ENCODE measurements around the gene ZCRB1.
A peak's percentile ranks its signal among the peaks of the same experiment; 100 is the strongest.

ZCRB1 gene

DNA sequence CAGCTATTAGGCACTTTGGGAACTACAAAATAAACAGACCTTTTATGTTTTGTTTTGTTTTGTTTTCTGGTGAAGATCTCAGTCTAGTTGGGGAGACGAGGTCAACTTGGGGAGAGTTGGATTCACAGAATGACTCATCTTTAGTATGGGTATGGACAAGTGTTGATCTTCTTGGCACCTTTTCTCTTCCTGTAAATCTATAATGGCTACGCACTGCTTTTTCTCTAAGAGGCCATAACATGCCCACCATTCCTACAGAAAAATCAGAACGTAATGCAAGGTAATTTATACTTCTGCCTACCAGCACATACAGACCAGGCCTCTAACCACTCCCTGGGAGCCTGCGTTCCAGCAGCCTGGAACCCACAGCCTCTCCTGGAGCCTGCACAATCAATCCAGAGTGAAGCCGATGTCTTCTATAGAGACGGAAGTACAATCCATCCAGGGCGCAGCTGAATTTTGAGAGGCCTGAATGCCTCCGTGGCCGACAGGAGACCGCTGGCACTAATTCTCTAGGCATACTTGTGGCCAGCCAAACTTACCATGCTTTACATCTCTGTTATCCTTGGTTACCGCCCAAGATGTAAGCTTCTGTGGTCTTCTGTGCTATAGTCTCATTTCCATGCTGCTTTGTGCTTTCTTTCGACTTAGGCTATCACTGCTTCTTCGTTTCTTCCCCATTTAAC lies 790 bp upstream of the ZCRB1 start:
- peak; percentile 30 for DNase-seq

DNA sequence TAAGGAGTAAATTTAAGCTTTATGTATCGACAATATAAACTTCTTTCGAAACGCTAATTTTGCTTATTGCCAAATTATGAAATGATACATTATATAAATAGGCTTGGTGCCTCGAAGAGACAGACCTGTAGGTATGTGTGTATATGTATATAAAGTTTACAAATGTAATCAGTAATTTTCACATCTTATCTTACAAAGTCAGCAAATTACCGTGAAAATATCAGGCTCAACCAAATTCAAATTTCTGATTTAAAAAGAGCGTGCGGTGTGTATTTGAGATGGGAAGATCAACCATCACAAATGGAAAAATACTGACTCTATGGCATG lies 605 bp downstream of the ZCRB1 start:
- no peak for DNase-seq

DNA sequence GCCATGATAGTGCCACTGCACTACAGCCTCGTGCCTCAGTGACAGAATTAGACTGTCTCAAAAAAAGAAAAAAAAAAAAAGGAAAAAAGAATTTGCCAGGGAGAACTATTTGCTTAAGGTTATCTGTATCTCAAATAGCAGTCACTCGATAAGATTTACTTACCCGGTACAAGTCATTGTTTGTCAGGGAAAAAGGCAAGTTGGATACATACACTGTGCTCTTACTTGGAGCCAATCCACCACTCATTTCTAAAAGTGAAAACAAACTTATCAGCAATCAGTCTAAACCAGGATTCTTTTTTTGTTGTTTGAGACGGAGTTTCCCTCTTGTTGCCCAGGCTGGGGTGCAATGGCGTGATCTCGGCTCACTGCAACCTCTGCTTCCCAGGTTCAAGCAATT lies 2.0 kb downstream of the ZCRB1 start:
- DNase-seq, result no peak

DNA sequence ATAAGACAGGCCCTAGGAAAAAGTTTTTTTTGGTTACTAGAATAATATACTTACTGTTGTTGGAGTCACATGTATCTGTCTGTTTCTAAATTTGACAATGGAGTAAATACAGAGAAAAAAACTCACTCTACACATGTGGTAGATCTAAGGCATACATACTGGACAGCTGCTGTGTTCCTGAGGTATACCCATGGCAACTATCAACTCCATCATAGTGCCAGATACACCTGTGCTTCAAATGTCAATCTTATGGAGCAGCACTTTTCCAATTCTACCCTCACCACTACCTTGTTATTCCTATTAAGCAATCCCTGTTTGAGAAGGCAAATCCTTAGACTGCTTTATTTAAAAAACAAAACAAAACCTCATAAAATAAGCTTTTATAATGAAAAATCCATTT lies 3.3 kb downstream of the ZCRB1 start:
- no peak for DNase-seq

DNA sequence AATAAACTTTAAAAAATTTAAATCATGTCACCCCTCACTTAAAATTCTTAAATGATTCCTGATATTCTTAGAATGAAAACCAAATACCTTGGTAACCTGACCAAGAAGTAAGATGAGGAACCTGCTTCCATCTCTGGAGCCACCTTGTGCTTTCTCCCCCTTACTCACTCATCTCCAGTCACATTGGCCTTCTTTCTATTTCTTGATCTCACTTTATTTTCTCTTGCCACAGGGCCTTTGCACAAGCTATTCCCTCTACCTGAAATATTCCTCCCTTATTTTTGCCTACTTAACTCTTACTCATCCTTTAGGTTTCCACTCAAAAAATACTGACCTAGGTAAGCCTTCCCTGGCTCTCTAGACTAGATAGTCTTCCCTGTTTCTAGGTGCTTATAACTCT lies 5.1 kb downstream of the ZCRB1 start:
- no peak for DNase-seq

DNA sequence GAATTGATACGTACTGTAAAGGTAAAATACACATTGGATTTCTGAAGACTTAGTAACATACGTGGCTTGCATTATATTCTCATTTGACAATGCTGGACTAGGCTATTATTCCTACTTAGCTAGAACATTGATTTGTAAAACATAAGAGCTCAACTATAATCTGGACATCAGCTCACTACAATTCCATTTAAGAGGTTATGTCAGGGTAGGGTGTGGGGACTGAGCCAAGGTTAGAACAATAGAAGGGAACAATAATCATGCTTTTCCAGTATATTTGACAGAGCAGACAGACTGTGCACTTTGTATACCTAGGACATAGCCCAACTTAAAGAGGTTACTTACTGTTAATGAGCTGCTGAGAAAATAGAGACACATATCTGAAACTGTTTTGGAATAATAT lies 10.8 kb downstream of the ZCRB1 start:
- no peak for DNase-seq

DNA sequence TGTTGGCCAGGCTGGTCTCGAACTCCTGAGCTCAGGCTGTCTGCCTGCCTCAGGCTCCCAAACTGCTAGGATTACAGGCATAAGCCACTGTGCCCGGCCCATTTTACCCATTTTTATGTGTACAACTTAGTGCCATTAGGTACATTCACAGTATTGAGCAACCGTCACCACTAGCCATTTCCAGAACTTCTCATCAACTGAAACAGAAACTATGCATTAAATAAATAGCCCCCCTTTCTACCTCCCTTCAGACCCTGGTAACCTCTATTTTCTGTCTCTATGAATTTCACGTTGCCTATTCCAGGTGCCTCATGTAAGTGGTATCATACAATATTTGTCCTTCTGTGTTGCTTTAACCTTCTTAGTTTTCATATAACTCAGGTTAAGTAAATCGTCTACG lies 15.9 kb downstream of the ZCRB1 start:
- DNase-seq, result no peak

DNA sequence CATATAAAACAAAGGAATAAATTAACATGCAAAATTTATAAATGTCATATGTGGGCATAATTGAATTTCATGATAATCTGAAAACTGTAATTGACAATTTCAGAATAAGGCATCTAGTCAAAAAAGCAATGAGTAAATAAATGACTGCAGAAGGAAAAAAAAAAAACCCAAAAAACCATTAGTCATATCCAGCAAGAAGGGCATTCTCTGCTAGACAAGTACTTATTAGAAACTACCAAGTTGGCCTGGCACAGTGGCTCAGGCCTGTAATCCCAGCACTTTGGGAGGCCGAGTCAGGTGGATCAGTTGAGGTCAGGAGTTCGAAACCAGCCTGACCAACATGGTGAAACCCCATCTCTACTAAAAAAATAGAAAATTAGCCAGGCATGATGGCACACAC lies 17.5 kb downstream of the ZCRB1 start:
- no peak for DNase-seq

DNA sequence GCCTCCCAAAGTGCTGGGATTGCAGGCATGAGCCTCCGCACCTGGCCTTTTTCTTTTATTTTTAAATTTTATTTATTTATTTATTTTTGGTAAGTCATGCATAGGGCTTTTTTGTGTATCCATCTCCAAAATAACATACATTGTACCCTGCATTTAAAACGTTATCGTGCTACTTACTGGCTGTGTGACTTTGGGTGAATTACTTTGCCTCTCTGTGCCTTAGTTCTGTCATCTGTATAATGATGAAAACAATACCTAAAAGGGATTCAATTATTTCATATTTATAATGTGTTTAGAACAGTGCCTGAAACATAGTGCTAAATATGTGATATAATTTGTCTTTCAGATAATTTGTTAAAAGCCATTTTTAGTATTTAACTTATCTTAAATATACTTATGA lies 19.6 kb downstream of the ZCRB1 start:
- no peak for DNase-seq

DNA sequence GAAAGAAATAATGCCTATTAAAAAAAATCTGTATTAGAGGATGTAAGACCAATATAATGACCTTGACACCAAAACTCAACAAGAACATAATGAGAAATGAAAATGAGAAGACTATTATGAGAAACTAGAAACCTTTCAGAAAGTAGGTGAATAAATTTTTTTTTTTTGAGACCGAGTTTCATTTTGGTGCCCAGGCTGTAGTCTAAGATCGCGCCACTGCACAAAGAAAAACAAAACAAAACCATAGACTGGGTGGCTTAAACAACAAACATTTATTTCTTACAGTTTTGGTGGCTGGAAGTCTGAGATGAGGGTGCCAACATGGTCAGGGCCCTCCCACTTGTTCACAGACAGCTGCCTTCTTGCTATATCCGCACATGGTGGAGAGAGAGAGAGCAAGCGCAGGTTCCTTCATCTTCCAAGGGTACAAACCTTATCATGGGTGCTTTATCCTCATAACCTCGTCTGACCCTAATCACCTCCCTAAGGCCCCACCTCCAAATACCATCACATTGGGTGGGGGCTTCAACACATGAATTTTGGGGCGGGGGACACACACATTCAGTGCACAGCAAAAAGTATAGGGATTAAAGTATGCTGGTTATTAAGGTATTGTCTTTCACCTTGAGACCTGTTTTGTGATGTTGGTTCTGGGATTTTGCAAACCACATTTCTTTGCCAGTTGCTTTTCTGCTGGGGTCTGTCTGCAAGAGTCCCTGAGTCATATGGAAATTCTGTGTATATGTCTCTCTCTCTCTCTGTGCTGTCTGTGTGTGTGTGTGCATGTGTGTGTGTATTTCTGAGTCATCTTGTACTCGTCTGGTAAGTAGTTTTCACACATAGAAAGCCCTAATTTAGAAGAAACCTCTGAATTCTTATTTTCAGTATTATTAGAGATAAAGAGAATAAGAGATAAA lies 26.2 kb downstream of the ZCRB1 start:
- DNase-seq, result no peak

DNA sequence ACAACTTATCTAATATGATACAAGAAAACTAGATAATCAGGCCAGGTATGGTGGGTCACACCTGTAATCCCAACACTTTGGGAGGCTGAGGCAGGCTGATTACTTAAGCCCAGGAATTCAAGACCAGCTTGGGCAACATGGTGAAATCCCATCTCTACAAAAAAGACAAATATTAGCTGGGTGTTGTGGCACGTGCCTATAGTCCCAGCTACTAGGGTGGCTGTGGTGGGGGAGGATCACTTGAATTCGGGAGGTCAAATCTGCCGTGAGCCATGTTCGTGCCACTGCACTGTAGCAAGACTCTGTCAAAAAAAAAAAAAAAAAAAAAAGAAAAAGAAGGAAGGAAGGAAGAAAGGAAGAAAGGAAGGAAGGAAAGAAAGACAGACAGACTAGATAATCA lies 27.0 kb downstream of the ZCRB1 start:
- DNase-seq, result no peak

DNA sequence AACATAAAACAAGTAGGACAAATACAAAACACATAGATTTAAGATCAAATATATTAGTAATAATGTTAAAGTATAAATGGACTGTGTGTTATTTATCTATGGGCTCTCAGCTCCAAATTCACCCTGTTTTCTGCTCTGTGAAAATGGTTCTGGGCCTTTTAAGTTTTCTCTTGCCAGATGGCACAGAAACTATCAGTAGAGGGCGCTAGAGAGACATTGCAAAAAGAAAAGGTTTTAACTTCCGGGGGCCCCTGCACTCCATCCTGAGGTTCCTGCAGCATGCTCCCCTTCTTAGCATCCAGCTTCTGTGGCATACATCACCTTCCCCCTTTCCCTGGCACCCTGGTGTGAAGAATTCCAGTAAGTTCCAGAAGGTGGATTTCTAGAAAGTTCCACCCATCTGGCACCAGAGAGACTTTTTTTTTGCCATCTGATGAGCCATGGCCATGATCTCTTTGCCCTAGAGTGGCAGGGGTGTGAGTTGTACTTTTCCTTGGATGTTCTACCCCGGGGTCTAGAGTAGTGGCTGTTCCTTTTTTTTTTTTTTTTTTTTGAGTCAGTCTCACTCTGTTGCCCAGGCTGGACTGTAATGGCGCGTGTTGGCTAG lies 29.3 kb downstream of the ZCRB1 start:
- DNase-seq, result no peak

DNA sequence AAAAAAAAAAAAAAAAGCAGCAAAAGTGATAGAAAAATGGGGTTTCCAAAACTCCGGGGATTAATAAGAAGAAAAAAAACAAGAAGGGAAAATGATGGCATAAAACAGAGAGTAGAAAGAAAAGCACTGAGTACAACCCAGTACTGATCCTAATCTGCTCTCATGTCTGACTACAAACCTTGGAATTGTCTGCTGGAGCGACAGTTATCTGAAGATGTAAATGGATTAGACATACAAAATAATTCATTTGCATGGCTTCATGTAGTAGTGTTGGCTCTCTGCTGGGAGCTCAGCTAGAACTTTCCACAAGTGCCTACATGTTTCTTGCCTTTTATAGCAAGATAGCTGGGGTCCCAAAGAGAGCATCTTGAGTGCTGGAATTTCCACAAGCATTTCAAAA lies 34.2 kb downstream of the ZCRB1 start:
- no peak for DNase-seq

DNA sequence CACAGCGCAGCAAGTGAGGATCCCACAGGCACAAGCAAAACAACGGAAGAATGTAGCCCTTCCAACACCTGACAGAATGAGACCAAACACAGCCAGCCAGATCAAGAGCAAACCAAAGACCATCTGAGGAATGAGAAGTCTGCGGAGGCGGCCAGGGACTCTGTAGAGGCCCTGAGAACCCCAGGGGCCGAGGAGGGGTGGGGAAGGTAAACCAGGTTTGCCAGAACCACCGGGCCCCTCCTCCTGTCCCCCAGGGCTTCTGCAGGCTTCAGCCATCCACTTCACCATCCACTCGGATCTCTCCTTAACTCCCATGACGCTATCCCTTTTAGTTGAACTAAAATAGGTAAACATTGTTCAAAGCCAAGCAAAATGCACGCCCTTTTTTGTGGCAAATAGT lies 37.4 kb downstream of the ZCRB1 start:
- no peak for DNase-seq

DNA sequence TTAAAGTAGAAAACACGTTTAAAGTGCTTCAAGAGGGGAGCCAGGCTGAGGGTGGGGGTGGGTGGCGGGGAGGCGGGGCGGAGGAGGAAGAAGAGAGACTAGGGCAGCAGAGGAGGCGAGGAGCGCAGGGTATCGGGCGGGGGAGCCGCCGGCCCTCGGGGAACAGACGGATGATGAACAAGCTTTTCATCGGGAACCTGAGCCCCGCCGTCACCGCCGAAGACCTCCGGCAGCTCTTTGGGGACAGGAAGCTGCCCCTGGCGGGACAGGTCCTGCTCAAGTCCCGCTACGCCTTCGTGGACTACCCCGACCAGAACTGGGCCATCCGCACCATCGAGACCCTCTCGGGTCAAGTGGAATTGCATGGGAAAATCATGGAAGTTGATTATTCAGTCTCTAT lies 39.2 kb downstream of the ZCRB1 start:
- DNase-seq, result no peak

DNA sequence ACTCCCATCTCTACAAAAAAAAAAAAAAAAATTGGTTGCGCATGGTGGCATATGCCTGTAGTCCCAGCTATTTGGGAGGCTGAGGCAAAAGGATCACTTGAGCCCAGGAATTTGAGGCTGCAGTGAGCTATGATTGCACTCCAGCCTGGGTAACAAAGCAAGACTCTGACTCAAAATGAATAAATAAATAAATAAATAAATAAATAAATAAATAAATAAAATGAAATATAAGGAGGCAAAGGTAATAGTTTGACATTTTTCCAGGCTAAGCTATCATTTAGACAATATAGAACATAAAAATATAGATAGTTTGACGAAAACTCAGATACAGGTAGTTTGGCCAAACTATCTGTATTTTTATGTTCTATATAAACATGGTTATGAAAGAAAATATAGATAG lies 40.5 kb downstream of the ZCRB1 start:
- no peak for DNase-seq

DNA sequence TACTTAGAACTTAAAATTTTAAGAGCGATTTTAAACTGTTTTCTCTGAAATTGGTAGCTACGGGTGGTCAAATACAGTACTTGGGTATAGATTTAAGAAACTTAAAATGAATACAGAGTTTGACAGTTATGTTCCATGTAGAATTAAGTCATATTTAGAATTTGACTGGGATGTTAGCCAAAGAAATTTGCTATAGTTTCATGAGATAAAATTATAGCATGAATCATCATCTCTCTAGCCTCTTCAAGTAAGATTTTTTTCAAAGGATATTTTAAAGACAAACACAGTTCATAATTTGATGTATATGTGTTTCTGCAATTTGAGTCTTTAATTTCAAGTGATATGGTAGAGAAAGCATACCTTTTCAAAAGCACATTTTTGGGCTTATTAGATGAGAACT lies 41.0 kb downstream of the ZCRB1 start:
- DNase-seq, result no peak

DNA sequence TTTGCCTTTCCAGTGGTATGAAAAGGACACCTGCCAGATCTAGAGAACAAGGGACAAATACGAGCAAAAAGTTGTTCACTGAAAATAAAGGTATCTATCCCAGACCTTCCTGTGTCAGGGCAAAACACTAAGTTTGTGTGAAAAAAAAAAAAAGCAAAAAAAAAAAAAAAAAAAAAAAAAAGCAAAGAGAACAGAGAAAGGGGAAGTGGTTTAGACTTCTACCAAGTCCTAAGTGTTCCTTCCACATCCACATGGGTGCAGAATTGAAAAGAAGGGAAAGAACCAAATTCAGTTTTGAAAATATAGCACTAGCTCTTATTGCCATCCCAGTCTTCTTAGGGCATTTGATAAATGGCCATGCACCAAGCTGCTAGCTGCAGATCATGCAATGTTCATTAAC lies 41.7 kb downstream of the ZCRB1 start:
- no peak for DNase-seq

DNA sequence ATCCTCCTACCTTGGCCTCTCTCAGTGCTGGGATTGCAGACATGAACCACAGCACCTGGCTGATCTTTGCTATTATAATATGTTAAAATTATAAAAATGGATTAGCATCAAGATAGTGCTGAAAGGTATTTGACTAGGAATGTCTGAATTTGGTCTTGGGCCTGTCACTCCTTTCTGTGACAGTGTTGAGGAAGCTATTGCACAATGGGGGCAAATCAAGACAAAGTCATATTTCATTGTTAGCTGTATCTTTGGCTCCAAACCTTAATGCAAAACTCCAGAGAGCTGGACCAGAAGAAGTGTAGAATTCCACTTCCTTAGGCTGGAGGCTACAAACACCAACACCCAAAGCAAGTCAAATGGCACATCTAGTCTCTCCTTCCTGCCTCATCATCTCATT lies 42.2 kb downstream of the ZCRB1 start:
- no peak for DNase-seq

DNA sequence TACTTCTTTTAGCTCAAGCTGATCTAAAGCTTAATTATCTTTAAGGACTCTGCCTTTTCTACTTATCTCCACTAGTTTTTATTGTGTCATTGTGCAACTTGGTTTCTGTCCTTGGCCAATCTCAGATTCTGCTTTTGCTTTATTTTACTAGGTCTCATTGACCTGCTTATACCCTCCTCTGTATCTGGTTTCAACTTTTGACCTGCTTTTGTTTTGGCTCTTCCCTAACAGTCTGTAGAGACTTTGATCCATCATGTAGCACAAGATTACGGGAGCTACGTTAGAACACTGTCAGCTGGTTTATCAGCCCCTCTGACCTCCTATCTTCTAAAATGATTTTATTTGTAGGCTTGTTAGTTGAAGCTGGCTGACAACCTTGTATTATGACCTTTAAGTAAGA lies 43.6 kb downstream of the ZCRB1 start:
- no peak for DNase-seq

DNA sequence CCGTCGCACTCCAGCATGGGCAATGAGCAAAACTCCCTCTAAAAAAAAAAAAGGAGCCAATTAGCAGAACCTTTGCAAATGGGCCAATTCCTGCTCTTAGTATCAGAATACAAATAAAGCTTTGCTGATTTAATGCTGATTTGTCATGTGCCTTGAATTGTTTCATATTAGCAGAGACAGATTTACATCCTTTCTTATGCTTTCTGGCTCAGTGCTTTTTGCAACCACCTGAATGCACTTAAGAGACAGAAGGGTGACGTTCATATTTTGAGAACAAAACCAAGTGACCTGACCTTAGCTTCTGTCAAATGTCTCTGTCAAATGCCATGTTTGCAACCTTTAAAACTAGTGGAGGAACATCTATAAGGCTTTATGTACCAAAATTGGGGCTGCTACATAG lies 44.0 kb downstream of the ZCRB1 start:
- DNase-seq, result no peak

DNA sequence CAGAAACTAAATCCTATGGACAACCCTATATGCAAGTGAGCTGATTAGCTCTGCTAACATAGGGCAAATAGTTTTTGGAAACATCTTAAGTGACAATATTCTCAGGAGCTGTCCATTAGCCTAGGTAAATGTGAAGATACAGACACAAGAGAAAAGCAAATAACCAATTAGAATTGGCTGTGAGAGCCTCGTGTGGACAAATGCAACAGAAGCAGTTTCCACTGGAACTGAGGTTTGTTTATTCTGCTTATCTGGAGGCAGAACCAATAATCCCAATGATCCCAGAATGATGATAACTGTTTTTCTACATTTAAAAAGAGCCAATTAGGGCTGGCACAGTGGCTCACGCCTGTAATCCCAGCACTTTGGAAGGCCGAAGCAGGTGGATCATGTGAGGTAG lies 44.6 kb downstream of the ZCRB1 start:
- DNase-seq, result no peak

DNA sequence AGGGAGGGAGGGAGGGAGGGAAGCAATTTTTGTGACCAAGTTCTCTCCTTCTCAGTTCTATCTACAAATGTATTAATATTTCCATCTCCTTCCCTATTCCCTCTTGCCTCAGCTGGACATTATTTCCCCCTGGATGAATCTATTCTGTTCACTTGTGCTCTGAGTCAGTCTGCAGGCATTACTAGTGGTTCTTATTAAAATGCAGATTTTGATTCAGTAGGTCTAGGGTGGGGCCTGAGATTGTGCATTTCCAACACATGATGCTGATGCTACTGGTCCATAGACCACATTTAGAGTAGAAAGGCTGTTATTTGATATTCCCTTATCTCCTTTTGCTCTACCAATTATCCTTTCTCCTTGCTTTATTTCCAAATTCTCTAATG lies 47.8 kb downstream of the ZCRB1 start:
- DNase-seq, result no peak

DNA sequence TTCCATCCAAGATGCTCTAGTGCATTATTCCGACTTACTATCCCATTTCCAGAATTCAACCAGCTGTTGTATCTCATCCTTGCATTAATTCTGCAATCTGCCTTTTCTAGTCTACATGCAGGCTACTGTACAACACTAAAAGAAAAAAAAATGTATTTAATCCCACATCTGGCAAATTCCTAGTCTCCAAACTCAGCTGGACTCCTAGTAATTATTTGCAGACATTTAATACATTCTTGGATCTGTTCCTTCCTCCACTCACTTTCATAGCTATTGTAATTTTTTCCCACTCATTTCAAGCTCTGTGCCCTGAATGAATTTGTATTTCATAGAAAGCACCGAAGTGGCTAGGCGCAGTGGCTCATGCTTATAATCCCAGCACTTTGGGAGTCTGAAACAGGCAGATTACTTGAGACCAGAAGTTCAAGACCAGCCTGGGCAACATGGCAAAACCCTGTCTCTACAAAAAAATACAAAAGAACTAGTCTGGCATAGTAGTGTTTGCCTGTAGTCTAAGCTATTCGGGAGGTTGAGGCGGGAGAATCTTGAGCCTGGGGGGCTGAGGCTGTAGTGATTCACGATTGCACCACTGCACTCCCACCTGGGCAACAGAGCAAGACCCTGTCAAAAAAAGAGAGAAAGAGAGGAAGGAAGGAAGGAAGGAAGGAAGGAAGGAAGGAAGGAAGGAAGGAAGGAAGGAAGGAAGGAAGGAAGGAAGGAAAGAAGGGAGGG lies 48.3 kb downstream of the ZCRB1 start:
- no peak for DNase-seq

All from central memory CD4-positive, alpha-beta T cell (primary cell).